ENCODE results near the gene NBEA. TPM values are rescaled to one million over a fixed set of nuclear protein-coding genes. Genes with fewer than 3 reads are reported as not detected.

The NBEA gene
- total RNA-seq, 1 experiment from 2014 or later, result 4.1 TPM

GRCh38 chr13:34944274-34944634 lies 2.2 kb downstream of the NBEA start:
- ChIA-PET POLR2A (no interaction called here), RAD21 (ENCODE audit: low non-redundant PET in 1 of 2, low total read pairs in 2 of 2, uncharacterized antibody in 2 of 2, unreplicated experiment in 2 of 2) (no interaction called here), CTCF (interaction anchor here (1.7 kb wide), 1 partner anchor 16 kb away, joined by 3 read pairs; no protein-coding TSS in a partner anchor)
- Histone ChIP-seq H3K9me2 (ENCODE audit: insufficient read depth) (no peaks in the 10 kb centered on the region), H4K20me1 (ENCODE audit: insufficient read depth) (no peaks in the 10 kb centered on the region), H3K79me2 (ENCODE audit: insufficient read depth, low read length) (no peaks in the 10 kb centered on the region), H3K4me3 (replicated peaks in 1 of 2; ENCODE audit: low read depth in 1 of 2, low read length in 2 of 2) (no peak overlapping the region), H3K27me3 (ENCODE audit: insufficient read depth, low read length) (no peaks in the 10 kb centered on the region), H3K4me2 (ENCODE audit: low read length) (no peak overlapping the region), H3K36me3 (ENCODE audit: control insufficient read depth in 1 of 2, insufficient read depth in 2 of 2, low read length in 2 of 2) (no peaks in the 10 kb centered on the region), H3K9ac (ENCODE audit: low read length) (no peak overlapping the region), H3K4me1 (ENCODE audit: control insufficient read depth in 1 of 2, insufficient read depth in 2 of 2, low read length in 2 of 2) (peaks cover 7 to 16% of the 10 kb centered on the region in 2 experiments; a peak in 3 of 4 replicates), H2AFZ (ENCODE audit: low read depth, low read length, poor library complexity, severe bottlenecking) (no peak overlapping the region), H3K27ac (ENCODE audit: low read depth, low read length) (no peak overlapping the region), H3K9me3 (ENCODE audit: control insufficient read depth in 1 of 2, insufficient read depth in 1 of 2, low read depth in 1 of 2, low read length in 2 of 2) (no peaks in the 10 kb centered on the region)
- TF ChIP-seq, protein P1, sequence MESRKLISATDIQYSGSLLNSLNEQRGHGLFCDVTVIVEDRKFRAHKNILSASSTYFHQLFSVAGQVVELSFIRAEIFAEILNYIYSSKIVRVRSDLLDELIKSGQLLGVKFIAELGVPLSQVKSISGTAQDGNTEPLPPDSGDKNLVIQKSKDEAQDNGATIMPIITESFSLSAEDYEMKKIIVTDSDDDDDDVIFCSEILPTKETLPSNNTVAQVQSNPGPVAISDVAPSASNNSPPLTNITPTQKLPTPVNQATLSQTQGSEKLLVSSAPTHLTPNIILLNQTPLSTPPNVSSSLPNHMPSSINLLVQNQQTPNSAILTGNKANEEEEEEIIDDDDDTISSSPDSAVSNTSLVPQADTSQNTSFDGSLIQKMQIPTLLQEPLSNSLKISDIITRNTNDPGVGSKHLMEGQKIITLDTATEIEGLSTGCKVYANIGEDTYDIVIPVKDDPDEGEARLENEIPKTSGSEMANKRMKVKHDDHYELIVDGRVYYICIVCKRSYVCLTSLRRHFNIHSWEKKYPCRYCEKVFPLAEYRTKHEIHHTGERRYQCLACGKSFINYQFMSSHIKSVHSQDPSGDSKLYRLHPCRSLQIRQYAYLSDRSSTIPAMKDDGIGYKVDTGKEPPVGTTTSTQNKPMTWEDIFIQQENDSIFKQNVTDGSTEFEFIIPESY (IDR thresholded peaks at IDR 0.05; ENCODE audit: extremely low read depth, insufficient replicate concordance, low read length), result no peak
- TF ChIP-seq SP1 (IDR thresholded peaks at IDR 0.05; ENCODE audit: low read depth), result no peak
- TF ChIP-seq, protein P2, sequence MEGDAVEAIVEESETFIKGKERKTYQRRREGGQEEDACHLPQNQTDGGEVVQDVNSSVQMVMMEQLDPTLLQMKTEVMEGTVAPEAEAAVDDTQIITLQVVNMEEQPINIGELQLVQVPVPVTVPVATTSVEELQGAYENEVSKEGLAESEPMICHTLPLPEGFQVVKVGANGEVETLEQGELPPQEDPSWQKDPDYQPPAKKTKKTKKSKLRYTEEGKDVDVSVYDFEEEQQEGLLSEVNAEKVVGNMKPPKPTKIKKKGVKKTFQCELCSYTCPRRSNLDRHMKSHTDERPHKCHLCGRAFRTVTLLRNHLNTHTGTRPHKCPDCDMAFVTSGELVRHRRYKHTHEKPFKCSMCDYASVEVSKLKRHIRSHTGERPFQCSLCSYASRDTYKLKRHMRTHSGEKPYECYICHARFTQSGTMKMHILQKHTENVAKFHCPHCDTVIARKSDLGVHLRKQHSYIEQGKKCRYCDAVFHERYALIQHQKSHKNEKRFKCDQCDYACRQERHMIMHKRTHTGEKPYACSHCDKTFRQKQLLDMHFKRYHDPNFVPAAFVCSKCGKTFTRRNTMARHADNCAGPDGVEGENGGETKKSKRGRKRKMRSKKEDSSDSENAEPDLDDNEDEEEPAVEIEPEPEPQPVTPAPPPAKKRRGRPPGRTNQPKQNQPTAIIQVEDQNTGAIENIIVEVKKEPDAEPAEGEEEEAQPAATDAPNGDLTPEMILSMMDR (IDR thresholded peaks at IDR 0.05 in 2 of 3, conservative IDR thresholded peaks at IDR 0.05 in 1 of 3; ENCODE audit: borderline replicate concordance in 1 of 3, insufficient read depth in 1 of 3, low read depth in 2 of 3, low read length in 2 of 3), result no peak
- TF ChIP-seq YY1 (IDR thresholded peaks at IDR 0.05; ENCODE audit: extremely low read depth, insufficient replicate concordance, low read depth, low read length), result no peak
- no peak for TF ChIP-seq POLR2AphosphoS5 (IDR thresholded peaks at IDR 0.05; ENCODE audit: low read depth, low read length)
- no peak for TF ChIP-seq CEBPB (IDR thresholded peaks at IDR 0.05; ENCODE audit: low read depth)
- no peak for TF ChIP-seq EZH2phosphoT487 (IDR thresholded peaks at IDR 0.05; ENCODE audit: borderline replicate concordance)
- no peak for TF ChIP-seq POLR2A (IDR thresholded peaks at IDR 0.05; ENCODE audit: borderline replicate concordance, extremely low read depth, insufficient read depth, insufficient read length)
- no peak for TF ChIP-seq SIN3A (IDR thresholded peaks at IDR 0.05; ENCODE audit: low read depth)
- no peak for TF ChIP-seq JUND (IDR thresholded peaks at IDR 0.05)
- TF ChIP-seq EGR1 (IDR thresholded peaks at IDR 0.05; ENCODE audit: low read depth), result no peak
- no peak for TF ChIP-seq CBX3 (IDR thresholded peaks at IDR 0.05; ENCODE audit: low read depth)
- no peak for TF ChIP-seq ZFX (IDR thresholded peaks at IDR 0.05)
- TF ChIP-seq ELF1 (IDR thresholded peaks at IDR 0.05; ENCODE audit: borderline replicate concordance, low read depth), result no peak
- no peak for TF ChIP-seq SRF (IDR thresholded peaks at IDR 0.05; ENCODE audit: low read depth)
- TF ChIP-seq, protein P3, sequence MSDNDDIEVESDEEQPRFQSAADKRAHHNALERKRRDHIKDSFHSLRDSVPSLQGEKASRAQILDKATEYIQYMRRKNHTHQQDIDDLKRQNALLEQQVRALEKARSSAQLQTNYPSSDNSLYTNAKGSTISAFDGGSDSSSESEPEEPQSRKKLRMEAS (IDR thresholded peaks at IDR 0.05), result no peak
- TF ChIP-seq EZH2 (IDR thresholded peaks at IDR 0.05), result no peak
- TF ChIP-seq RAD21 (IDR thresholded peaks at IDR 0.05; ENCODE audit: low read depth), result no peak
- TF ChIP-seq REST (IDR thresholded peaks at IDR 0.05; ENCODE audit: low read depth), result no peak
- no peak for ATAC-seq
- intact Hi-C loops (cut with micrococcal nuclease), result no loop called here
- DNase-seq (ENCODE audit: low read depth, low spot score), result no peak
- BruUV-seq (replicated peaks), result no TSS peak
